GM19397 (cell line): ENCODE results near the gene PRKAG2.

Experiments
- ATAC-seq: cut with Tn5 transposase; IDR thresholded peaks from one replicate; pipeline ENCODE4 v1.9.1; 2021; ENCODE audit warnings: mild to moderate bottlenecking, moderate library complexity; ENCODE audit not compliant: unreplicated experiment

The PRKAG2 gene

GRCh38 chr7:151664268-151664667 lies 212.6 kb downstream of the PRKAG2 start:
- no peak for ATAC-seq

- ATAC-seq = no peak
Measured at GRCh38 chr7:151663382-151664100, 213.4 kb downstream of the PRKAG2 start.

GRCh38 chr7:151662251-151662826 lies 214.6 kb downstream of the PRKAG2 start:
- no peak for ATAC-seq

DNA sequence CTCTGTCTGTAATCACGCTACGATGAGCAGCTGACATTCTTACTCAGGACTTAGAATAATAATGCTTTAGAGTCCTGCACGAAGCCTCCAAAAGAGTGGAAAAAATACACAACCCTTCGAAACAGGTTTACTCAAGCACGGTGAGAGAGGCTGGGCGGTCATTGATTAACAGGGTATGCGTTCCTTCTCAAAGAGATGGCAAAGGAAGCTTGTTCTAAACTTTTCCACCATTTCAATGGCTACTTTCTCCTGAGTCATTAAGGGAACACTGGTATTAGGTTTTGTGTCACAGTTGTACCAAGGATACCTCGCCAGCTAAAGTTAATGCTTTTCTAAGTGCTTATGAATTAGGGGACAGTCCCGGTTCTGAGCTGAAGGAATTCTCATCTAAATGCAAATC lies 215.3 kb downstream of the PRKAG2 start:
- ATAC-seq = no peak

- ATAC-seq = no peak
Measured at GRCh38 chr7:151660141-151660540, 216.8 kb downstream of the PRKAG2 start.

DNA sequence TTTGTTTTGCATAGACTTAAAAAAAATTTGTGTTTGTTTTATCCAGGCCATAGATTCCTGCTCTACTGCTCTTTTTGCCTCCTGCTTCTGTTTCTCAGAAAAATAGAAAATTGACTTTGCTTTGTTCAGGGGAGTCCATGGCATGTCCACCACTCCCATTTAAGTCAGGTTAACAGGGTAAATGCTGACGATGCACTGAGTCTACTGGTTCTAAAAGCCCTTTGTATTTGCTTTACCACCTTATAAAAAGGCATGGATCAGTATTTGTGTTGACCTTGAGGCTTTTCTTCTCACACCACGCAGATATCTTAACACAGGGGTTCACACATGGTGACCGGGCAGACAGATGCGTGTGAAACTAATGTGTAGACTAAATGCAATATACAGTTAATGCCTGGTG lies 217.7 kb downstream of the PRKAG2 start:
- no peak for ATAC-seq

- ATAC-seq = no peak
Measured at GRCh38 chr7:151658778-151659177, 218.1 kb downstream of the PRKAG2 start.

DNA sequence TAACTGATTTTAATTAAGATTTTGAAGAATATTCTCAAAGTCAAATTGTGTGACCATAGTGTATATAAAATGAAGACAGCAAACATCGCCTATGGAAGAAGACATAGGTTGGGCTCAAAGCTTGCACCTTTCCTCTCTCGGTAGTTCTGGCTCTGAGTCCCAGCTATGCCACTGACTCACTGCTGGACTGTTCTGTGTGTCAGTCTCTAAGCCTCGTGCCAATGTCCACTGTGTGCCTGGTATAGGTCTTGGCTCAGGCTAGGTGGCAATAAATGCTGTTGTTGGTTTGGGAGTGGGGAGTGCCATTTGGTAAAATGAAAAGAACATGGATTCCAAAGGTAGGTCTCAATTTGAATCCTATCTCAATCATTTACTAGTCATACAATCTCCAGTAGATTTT lies 219.7 kb downstream of the PRKAG2 start:
- no peak for ATAC-seq

GRCh38 chr7:151655555-151655954 lies 221.4 kb downstream of the PRKAG2 start:
- ATAC-seq = no peak

GRCh38 chr7:151652111-151652510 lies 224.8 kb downstream of the PRKAG2 start:
- no peak for ATAC-seq

GRCh38 chr7:151650161-151650560 lies 226.8 kb downstream of the PRKAG2 start:
- no peak for ATAC-seq

GRCh38 chr7:151648429-151648828 lies 228.5 kb downstream of the PRKAG2 start:
- no peak for ATAC-seq

DNA sequence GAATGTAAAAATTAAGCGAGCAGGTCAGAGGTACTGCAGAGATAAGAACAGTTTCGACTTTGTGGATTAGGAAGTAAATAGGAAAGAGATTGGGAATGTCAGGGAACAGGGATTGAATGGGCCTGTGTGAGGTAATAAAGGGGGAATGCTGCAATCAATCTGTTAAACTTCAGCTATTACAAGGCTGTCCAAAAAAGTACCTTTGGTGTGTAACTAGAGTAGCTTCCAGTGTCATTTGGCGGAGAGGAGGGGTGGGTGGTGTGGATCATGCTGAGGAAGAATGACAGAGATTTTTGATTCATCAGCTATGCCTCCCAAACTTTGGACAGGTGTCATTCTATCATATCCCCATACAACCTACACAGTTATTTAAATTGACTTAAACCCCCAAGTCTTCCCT lies 229.0 kb downstream of the PRKAG2 start:
- ATAC-seq = no peak

DNA sequence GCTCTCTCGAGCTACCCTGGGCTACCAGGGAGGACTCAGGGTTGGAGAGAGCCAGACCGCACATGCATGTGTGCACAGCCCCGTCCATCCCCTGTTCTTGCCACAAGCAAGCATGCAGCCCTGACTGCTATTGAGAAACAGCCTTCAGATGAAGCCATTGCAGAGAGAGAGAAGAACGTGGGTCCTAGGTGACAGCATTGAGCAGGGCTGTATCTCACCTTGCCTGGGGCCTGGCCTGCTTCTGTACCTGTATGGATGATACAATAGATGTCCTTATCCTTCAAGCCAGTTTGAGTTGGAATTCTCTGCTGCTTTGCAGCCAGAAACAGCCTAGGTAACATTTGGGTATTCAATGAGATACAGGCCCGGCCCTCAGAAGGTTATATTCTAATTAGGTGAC lies 229.9 kb downstream of the PRKAG2 start:
- ATAC-seq = no peak

DNA sequence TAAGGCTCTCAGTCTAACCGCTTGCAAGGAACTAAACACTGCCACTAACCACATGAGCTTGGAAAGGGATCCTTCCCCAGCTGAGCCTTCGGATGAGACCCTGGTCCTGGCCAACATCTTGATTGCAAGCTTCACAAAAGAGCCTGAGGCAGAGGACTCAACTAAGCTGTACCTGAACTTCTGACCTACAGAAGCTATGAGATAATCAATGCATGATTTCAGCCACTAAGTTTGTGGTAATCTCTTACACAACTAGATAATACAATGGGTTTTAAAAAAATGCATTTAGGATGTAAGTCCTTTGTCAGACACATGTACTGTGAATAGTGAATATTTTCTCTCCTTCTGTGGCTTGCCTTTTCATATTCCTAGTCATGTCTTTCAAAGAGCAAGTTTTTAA lies 231.6 kb downstream of the PRKAG2 start:
- no peak for ATAC-seq

- ATAC-seq = no peak
Measured at GRCh38 chr7:151644554-151644953, 232.4 kb downstream of the PRKAG2 start.

GRCh38 chr7:151642746-151643145 lies 234.2 kb downstream of the PRKAG2 start:
- ATAC-seq = no peak

DNA sequence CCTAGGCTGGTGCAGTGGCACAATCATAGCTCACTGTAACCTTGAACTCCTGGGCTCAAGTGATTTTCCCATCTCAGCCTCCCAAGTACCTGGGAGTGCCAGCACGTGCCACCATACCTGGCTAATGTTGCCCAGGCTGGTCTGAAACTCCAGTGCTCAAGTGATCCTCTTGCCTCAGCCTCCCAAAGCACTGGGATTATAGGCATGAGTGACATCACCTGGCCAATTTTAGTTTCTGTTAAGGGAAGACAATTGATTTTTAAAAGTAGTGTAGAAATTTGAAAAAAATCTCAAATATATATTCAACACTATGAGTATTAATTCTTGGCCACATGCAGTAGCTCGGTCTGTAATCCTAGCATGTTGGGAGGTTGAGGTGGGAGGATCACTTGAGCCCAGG lies 235.3 kb downstream of the PRKAG2 start:
- ATAC-seq = no peak

DNA sequence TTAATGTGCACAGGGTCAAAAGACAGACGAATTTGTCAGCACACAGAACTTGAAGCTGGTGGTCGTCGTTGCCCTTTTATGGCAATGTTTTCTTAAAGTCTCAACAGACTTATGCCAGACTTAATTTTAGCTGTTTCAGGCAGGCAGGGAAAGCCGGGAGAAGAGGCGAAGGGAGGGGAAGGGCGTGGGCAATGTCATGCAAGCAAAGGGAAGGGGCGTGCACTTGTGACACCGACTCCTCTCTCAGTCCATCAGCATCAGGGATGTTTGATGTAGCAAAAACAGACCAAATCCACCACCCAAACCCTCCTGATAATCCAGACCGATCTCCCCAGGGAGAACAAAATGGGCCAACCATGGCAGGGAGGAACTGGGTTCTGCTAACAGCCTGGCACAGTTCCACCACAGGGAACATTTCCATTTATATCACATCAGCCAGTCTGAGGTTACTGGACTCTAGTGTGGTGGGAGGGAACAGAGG lies 239.1 kb downstream of the PRKAG2 start:
- no peak for ATAC-seq

- no peak for ATAC-seq
Measured at GRCh38 chr7:151634643-151635042, 242.3 kb downstream of the PRKAG2 start.

DNA sequence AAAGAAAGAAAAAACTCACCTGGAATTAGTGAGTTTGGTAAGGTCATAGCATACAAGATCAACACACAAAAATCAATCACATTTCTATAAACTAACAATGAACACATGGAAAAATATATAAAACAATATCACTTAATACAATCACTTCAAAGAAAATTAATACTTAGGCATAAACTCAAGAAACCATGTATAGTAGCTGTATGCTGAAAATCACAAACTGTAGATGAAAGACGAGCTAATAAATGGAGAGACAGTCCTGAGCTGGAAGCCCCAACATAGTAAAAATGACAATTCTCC lies 243.5 kb downstream of the PRKAG2 start:
- no peak for ATAC-seq

GRCh38 chr7:151632750-151633515 lies 244.0 kb downstream of the PRKAG2 start:
- peak; percentile 43 for ATAC-seq
